Omental fat pad (tissue), 4 donors: ENCODE measurements around the gene ZNF275. TPM values are rescaled to one million over a fixed set of nuclear protein-coding genes. Genes with fewer than 3 reads are reported as not detected.

ENCODE experiments used
- ATAC-seq: fragments of 150-250 bp; one replicate; pipeline ENCODE4 v1.9.1; 2016; ENCODE audit warnings: mild to moderate bottlenecking, moderate library complexity; ENCODE audit not compliant: low FRiP score
- DNase-seq: peaks from one replicate; pipeline ENCODE4 v3.0.0-alpha.2; 2019; ENCODE audit warnings: low spot score
- small RNA-seq: library from RNA; depleted of rRNA; stranded (forward); fragments of <200 nt; gene quantifications from one replicate; pipeline ENCODE3, GENCODE V24; 2016
- total RNA-seq, 4 donors: library from RNA; depleted of rRNA; stranded (reverse); fragments of >200 nt; gene quantifications; one replicate each; pipeline ENCODE4 v1.1.0, GENCODE V29; 2016
- TF ChIP-seq, protein P1 (sequence below), 3 donors: fragments of 450-650 bp; IDR thresholded peaks; one replicate each; pipeline ENCODE4 v1.5.1; 2016 to 2017; ENCODE audit warnings: antibody characterized with exemption in 3 of 3, mild to moderate bottlenecking in 3 of 3, moderate library complexity in 2 of 3

The ZNF275 gene
- total RNA-seq, 4 donors from 2014 or later: 14.6 to 45.4 (median 19.5) TPM

DNA sequence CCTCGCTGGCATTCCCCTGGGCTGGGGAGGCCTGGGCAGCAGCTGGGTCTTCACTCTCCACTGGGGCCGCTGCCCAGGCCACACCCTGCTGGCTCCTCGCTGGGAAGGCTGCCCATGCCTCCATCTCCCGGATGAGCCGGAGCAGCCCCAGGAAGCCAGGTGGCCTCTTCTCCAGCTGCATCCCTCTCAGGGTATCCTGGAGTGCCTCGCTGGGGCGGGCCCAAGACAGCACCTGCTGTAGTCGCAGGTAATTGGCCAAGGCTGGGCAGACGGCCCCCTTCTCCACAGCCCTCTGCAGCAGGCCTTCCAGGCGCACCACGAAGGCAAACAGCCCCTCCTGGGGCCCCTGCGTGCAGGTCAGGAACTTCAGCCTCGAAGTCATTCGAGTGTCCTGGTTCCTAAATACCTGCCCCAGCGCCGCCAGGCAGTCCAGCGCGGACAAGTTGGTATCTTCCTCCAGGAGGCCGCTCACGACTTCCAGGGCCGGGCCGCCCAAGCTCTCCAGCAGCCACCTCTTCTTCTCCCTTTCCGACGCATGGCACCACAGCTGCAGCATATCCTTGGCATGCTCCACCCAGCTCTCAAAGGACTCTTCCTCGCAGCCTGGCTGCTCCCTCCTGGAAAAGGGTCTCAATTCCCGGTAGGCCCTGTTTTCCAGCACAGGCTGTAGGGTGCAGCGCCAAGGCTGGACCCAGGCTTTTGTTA, 63.5 kb downstream of the ZNF275 start:
- TF ChIP-seq, protein P1, sequence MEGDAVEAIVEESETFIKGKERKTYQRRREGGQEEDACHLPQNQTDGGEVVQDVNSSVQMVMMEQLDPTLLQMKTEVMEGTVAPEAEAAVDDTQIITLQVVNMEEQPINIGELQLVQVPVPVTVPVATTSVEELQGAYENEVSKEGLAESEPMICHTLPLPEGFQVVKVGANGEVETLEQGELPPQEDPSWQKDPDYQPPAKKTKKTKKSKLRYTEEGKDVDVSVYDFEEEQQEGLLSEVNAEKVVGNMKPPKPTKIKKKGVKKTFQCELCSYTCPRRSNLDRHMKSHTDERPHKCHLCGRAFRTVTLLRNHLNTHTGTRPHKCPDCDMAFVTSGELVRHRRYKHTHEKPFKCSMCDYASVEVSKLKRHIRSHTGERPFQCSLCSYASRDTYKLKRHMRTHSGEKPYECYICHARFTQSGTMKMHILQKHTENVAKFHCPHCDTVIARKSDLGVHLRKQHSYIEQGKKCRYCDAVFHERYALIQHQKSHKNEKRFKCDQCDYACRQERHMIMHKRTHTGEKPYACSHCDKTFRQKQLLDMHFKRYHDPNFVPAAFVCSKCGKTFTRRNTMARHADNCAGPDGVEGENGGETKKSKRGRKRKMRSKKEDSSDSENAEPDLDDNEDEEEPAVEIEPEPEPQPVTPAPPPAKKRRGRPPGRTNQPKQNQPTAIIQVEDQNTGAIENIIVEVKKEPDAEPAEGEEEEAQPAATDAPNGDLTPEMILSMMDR (IDR thresholded peaks at IDR 0.05): no peak
- ATAC-seq: no peak
- no peak for DNase-seq

DNA sequence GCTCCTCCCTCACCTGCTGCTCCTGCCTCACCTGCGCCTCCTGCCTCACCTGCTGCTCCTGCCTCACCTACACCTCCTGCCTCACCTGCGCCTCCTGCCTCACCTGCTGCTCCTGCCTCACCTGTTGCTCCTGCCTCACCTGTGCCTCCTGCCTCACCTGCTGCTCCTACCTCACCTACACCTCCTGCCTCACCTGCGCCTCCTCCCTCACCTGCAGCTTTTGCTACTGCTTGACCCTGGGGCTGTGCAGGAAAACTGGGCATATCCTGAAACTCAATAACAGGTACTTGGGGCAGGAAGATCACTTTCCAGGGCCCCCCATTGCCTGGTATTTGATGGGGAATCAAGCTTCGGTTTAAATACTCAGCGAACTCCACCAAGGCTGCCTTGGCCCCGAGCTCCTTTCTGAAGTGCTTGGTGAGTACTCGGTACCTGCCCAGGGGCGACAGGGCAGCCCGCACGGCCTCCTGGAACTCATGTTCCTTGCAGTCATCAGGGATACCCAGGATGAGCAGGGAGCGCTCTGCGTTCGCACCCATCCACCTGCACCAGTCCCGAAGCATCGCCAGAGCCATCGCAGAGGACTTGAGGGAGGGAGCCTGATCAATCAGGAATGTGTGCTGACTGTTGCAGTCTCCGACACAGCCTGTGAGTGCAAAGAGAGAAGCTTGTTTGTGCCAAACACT, 64.5 kb downstream of the ZNF275 start:
- DNase-seq (no peak), ATAC-seq (no peak)
- TF ChIP-seq, protein P1 (IDR thresholded peaks at IDR 0.05): no peak

DNA sequence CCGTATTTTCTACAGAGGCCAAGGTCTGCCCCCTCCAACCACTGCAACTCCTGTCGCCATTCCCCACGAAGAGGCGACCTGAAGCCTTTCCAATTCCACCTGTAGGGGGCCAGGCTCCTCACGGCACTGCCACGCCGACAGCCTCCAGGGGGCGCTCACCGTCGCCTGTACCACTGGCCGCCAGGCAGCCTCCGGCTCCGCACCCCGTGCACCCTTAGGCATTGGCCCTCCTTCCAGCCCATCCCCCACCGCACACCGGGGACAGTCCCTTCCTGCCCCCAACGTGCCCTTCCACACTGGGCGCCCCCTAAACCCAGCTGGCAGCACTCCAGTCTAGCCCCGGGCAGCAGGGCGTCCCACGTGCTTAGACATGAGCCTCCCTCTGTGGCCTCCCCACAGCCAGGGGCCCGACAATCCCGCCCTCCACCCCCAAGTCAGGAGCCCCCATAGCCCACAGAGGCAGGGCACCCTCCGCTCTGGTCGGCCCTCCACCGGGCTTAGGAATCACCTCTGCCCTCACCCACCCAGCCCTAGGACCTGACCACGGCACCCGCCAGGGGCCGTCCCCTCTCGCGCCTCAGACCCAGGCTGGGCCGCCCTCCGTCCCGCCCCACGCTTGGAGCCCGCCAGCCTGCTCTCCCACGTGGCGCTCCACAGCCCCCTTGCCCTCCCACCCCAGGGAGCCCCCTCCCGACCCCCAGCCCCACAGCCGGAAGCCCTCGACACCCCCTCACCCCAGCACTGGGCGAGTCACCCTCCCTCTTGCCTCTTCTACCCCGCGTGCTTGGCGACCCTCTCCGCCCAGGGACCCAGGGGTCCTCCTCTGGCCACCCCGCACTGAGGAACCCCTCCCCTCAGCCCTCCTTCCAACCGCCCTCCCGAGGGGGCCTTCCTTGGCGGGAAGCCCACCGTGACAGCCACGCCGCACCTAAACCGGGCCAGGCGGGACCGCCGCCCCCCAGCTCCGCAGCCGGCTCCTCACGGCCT, 66.5 kb downstream of the ZNF275 start:
- DNase-seq: no peak
- no peak for ATAC-seq
- TF ChIP-seq, protein P1 (IDR thresholded peaks at IDR 0.05): no peak

DNA sequence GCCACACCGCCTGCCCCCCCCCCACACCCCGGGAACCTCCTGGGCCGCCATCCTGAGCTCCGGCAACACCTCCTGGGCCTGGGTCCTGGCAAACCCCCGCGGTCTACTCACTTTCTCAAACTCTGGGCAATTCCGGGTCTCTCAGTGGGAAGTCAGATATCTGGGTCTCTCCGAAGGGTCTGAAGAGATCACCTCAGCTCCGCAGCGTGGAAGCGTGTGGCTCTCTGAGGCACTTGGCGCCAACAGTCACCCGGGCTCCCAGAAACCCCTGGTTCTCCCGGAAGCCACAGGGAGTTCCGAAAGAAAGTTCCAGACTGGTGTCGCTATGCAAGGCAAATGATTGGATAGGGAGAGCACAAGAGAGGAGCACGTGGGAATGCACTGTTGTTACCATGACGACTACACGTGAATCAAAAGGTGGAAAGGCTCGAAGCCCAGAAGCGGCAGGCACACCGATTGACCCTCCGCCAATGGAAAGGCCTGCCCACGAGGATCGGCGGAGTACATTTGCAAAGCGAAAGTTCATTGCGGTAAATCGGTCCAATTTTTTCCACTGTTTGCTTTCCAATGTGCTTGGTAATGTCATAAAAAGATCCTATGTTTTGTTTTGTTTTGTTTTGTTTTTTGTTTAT, 67.3 kb downstream of the ZNF275 start, which contains the start of gene PNMA6E:
TSS of gene PNMA6E (minus strand) at position 218 of the 632 bp plus-strand sequence. CDS start 2,501 bp downstream, outside the sequence.
- no peak for ATAC-seq
- TF ChIP-seq, protein P1 (IDR thresholded peaks at IDR 0.05): no peak
- DNase-seq: no peak

Small RNAs within 50 kb of the gene (small RNA-seq; reads per million reads assigned to genes)
- gene AC152007.1: not detected

Other genes starting within 250 kb of the ZNF275 start
- gene MAGEA1, start 154.9 kb upstream of the ZNF275 start, total RNA-seq: not detected
- not detected for gene PNMA6F, start 12.4 kb upstream of the ZNF275 start, total RNA-seq
- under 1 TPM in 1 of 4 donors, not detected in 3; 0.32 TPM for gene PNMA6E, start 67.2 kb downstream of the ZNF275 start, total RNA-seq
- 1 to 10 TPM; 1.4 to 7.6 (median 4.2) TPM for gene ZFP92, start 77.3 kb downstream of the ZNF275 start, total RNA-seq
- 1 to 10 TPM in 3 of 4 donors, under 1 TPM in 1; 0.69 to 4.2 (median 1.2) TPM for gene TREX2, start 111.9 kb downstream of the ZNF275 start, total RNA-seq
- 10 to 100 TPM; 14.9 to 35.0 (median 23.9) TPM for gene HAUS7, start 136.4 kb downstream of the ZNF275 start, total RNA-seq
- 10 to 100 TPM; 14.9 to 40.2 (median 18.6) TPM for gene BGN, start 160.8 kb downstream of the ZNF275 start, total RNA-seq
- not detected for gene ATP2B3, start 183.5 kb downstream of the ZNF275 start, total RNA-seq